ENCODE data around the gene BCOR.

The BCOR gene

DNA sequence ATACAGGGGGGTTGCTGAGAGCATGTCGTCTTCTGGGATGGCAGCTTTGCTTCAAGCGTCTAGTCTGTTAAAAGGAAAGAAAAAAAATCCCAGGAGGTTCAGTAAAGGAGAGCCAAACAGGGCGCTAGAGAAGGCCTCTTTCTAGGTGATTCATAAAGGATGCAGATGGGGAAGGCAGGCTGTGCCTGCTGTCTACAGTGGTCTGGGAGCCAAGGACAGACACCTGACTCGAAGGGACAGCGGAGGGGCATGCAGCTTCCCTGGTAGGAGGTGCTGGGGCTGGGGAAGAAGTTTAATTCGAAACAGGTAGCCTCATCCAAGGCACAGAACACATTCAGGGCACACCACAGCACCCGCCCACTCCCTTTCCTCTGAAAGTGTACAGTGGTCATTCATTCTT lies 19.9 kb downstream of the BCOR start:
- Histone ChIP-seq H3K4me1 (ENCODE audit: insufficient read depth, low read length) (peaks cover 36% of the 10 kb centered on the region), H3K36me3 (ENCODE audit: insufficient read depth, low read length) (peaks cover 6% of the 10 kb centered on the region), H3K9me3 (ENCODE audit: control insufficient read depth, insufficient read depth, low read length) (no peaks in the 10 kb centered on the region), H3K9ac (ENCODE audit: low read depth, low read length) (no peak overlapping the region)

DNA sequence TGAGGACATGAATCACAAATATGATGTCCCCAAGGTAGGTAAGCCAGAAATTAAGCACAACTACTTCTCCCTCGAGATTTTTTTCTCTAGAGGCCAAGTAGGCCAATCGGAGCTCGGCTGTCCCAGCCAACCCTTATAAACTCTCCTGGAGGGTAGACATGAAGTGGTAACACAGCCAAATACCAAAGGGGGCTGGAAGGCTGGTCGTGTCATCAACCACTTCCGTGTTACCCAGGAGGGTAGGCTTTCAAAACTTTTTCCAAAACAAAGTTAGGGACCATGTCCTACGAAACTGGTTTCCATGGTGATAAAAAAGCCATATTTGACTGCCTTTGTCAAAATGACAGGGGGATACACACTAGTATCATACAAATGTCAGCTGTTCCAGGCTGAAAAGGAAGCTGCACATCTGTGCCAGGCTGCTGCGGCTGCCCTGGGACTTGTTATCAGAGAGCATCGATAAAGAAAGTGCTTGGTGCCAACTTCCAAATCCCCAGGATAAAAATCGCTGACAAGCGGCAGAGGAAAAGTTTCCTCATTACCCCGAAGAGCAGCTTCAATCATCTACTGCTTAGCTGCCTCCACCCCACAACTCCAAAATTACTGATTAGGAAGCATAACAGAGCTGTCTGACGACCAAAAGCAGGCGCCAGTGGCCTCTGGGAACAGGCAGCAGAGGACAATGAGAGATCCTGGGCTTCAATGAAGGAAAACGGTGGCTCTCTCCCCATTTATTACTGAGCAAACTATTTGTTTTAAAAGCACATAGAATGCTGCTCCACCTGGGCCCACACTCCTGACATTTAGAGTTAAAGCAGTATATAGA lies 20.8 kb downstream of the BCOR start:
- peaks cover 6% of the 10 kb centered on the region for H3K36me3 ChIP-seq (ENCODE audit: insufficient read depth, low read length)
- H3K9me3 ChIP-seq (ENCODE audit: control insufficient read depth, insufficient read depth, low read length), result no peaks in the 10 kb centered on the region
- peaks cover 29% of the 10 kb centered on the region for H3K4me1 ChIP-seq (ENCODE audit: insufficient read depth, low read length)
- no peak overlapping the region for H3K9ac ChIP-seq (ENCODE audit: low read depth, low read length)

DNA sequence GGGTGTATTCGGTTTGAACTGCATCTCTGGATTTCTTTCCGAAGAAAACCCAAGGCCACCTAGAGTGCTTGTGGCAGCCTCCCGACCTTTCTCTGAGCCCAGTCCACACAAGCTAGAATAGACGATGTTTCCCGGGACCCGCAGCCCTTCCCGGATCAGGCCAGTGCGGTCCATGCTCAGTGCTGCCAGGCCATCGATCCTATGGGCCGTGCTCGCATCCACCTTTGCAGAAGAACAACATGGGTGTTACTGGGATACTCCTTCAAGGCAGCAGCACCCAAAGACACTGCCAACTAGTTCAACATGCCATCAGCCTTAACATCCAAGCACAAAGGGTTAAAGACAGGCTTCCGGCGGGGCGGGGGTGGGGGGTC lies 22.8 kb downstream of the BCOR start:
- H3K36me3 ChIP-seq (ENCODE audit: insufficient read depth, low read length), result peaks cover 10% of the 10 kb centered on the region

DNA sequence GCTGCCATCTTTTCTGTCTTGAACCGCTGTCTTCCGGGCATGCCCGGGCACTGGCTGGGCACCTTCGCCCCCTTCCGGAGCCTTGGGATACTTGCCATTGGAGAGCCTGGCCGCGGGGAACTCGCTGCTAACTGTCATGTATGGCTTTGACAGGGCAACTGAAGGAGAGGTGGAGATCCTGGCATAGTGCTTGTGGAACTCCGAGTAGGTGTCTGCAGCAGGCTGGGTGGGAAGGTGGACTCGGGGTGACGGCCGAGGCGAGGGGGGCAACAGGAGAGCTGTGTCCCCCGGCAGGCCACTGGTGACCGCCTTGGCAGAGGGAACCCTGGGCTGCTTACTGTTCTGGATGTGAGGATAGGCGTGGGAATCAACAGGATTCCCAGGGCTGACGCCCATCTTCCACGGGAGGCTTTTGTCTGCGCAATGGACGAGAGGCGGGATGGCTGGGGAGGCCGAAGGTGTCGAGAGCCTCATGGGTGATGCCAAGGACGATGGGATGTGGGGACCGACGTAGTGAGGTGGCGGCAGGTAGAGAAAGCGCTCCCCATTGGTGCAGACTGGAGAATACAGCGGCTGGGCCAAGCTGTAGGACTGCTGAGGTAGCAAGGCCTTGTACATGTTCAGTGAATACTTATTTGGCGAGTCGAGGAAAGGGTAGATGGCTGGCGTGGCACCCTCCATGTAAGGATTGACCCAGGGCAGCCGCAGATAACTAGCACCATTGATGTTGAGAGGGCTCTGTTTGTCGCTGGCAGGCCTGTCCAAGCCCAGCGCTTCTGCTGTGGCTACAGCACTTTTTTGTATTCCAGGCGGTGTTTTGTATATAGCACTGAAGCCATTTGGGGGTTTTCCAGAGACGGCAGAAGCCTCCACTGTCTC lies 23.4 kb downstream of the BCOR start:
- Histone ChIP-seq H3K36me3 (ENCODE audit: insufficient read depth, low read length) (peaks cover 13% of the 10 kb centered on the region), H3K4me1 (ENCODE audit: insufficient read depth, low read length) (peaks cover 15% of the 10 kb centered on the region), H3K9ac (ENCODE audit: low read depth, low read length) (no peak overlapping the region), H3K9me3 (ENCODE audit: control insufficient read depth, insufficient read depth, low read length) (no peaks in the 10 kb centered on the region)

More for the DNA sequence above, 22.8 kb downstream of the BCOR start:
- Histone ChIP-seq H3K4me1 (ENCODE audit: insufficient read depth, low read length) (peaks cover 17% of the 10 kb centered on the region), H3K9me3 (ENCODE audit: control insufficient read depth, insufficient read depth, low read length) (no peaks in the 10 kb centered on the region), H3K9ac (ENCODE audit: low read depth, low read length) (no peak overlapping the region)

DNA sequence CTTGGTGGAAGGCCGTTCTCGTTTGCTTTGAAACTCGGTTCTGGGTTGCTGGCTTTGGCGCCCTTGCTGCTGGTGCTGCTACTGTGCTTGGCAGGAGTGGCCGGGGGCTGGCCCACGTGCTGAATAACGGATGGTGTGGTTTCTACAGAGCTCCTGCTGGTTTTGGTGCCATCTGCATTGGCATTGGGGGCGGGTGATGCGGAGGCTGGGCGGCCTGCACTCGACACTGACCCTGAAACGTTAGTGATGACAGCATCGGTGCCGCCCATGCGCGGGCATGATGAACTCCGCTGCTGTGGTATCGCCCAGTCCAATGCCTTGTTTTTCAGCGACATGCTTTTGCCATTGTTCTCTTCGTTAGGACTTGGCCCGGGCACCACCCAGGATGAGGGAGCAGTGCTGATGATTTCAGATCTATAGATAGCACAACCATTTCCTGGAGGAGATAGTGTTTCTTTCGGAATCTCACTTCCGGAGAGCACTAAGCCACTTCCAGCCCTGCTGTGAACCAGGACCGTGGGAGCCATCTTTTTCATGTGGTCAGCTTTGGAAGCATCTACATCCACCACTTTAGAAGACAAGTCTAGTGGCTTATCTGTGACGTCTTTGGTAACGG lies 24.2 kb downstream of the BCOR start:
- Histone ChIP-seq H3K9me3 (ENCODE audit: control insufficient read depth, insufficient read depth, low read length) (no peaks in the 10 kb centered on the region), H3K9ac (ENCODE audit: low read depth, low read length) (no peak overlapping the region), H3K36me3 (ENCODE audit: insufficient read depth, low read length) (peaks cover 13% of the 10 kb centered on the region), H3K4me1 (ENCODE audit: insufficient read depth, low read length) (peaks cover 10% of the 10 kb centered on the region)

DNA sequence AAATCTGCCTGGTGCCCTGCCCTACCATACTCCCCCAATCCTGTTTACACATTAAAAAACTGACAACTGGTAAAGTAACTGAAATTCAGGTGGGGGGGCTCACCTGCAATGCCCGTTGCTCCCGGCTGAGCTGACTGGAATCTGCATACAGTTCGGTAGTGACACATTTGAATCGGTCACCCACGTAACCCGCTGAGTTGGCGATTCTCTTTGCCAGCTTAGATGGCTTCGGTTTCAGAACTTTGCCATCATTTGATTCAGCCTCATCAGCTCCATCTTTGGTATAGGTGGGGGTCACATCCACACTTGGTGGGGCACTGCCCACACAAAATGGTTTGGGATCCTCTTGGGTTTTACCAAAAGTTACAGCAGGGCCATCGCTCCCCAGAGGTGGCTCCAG lies 25.5 kb downstream of the BCOR start:
- H3K9me3 ChIP-seq (ENCODE audit: control insufficient read depth, insufficient read depth, low read length), result no peaks in the 10 kb centered on the region
- peaks cover 13% of the 10 kb centered on the region for H3K36me3 ChIP-seq (ENCODE audit: insufficient read depth, low read length)
- H3K4me1 ChIP-seq (ENCODE audit: insufficient read depth, low read length), result peaks cover 3% of the 10 kb centered on the region
- H3K9ac ChIP-seq (ENCODE audit: low read depth, low read length), result no peak overlapping the region

DNA sequence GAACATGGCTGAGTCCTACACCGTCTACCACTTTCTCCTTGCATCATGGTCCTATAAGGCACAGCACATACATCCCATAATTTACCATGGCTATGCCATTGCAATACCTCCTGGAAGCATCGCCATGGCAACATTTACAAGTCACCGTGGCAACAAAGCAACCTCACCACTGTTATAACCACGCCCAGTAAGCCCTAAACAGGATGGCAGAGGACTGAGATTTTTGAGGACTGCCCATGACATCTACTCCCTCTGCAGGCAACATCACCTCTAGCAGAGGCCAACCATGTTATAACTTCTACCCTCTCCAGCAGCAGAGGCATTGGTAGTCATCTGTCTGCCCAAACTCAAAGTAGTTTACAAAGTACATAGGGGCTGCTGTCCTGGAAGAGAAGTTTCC lies 29.7 kb downstream of the BCOR start:
- Histone ChIP-seq H3K36me3 (ENCODE audit: insufficient read depth, low read length) (peaks cover 7% of the 10 kb centered on the region), H3K9ac (ENCODE audit: low read depth, low read length) (no peak overlapping the region), H3K9me3 (ENCODE audit: control insufficient read depth, insufficient read depth, low read length) (no peaks in the 10 kb centered on the region), H3K4me1 (ENCODE audit: insufficient read depth, low read length) (peaks cover 14% of the 10 kb centered on the region)

DNA sequence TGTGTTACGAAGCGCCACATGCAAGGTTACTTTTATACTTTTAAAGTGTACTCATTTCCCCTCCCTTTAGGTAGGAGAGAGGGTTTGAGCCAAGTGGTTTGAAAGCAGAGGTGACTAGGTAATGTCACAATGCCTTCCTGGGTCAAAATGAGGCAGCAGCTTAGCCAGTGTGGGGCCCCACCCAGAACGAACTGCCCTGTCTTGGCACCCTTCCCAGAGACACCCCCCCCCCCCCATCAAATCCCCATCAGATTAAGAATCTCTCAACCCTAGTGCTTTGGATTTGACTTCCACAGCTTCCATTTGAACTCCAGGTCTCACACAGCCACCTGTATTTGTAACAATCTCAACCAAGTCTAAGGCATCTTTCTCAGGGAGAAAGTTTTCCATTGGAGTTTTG lies 31.1 kb downstream of the BCOR start:
- Histone ChIP-seq H3K9me3 (ENCODE audit: control insufficient read depth, insufficient read depth, low read length) (no peaks in the 10 kb centered on the region), H3K4me1 (ENCODE audit: insufficient read depth, low read length) (peaks cover 22% of the 10 kb centered on the region), H3K9ac (ENCODE audit: low read depth, low read length) (no peak overlapping the region), H3K36me3 (ENCODE audit: insufficient read depth, low read length) (peaks cover 7% of the 10 kb centered on the region)

DNA sequence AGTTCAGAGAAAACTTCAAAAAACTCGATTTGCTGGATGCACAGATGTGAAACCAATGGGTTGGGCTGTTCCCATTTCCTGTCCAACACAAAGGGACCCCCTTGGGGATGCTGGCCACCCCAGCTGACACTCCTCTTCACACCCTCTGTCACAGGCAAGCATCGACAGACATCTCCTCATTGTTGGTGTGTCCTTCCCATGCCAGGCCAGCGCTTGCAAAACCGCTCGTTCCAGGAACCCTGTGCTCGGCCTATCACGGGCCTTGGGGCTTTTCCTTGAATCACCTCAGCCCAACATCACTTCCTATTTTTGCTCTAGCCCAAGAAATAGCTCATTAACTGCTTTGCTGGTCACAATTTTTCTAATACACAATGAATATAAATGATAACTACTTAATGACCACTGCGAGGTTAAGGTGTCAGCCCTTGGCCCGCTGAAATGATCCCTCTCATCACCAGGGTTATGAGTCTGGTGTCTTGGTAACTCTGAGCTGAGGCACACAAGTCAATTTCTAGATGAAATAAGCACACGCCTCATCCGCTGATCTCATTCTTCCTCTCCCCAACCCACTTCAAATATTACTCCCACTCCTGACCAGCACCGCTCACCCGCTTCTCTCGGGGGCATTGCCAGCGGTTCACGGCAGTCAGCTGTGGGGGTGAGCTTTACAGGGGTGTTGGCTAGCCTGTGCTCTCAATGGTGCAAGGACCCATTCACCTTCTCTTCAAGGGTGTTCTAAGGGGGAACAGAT lies 32.3 kb downstream of the BCOR start:
- Histone ChIP-seq H3K36me3 (ENCODE audit: insufficient read depth, low read length) (peaks cover 4% of the 10 kb centered on the region), H3K9me3 (ENCODE audit: control insufficient read depth, insufficient read depth, low read length) (no peaks in the 10 kb centered on the region)

DNA sequence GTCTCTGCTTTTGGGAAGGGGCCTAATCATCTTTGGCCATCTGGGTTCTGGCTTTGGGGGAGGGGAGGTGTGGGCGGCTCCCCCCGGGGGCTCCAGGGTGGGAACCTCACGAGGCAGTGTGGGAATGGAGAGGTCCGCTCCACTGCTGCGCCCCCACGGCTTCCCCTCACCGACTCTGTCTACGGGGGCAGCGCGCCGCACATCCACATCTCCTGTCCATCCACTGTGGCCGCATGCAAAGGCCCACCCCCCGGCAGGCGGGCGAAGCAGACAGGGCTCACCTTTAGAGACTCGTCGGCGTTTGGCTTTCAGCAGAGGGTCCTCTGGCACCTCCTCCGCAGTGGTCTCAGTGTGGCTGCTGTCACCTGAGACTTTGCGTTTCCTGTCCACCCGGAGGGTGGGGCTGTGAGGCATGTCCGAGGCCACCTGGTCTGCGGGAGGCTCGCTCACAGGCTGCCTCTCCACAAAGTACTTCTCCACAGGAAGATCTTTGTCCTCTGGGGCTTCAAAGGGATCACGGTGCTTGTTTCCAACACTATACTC lies 33.6 kb downstream of the BCOR start:
- Histone ChIP-seq H3K9me3 (ENCODE audit: control insufficient read depth, insufficient read depth, low read length) (no peaks in the 10 kb centered on the region), H3K4me1 (ENCODE audit: insufficient read depth, low read length) (peaks cover 29% of the 10 kb centered on the region), H3K36me3 (ENCODE audit: insufficient read depth, low read length) (no peaks in the 10 kb centered on the region; the same call in 1 of the 2 replicates), H3K9ac (ENCODE audit: low read depth, low read length) (no peak overlapping the region)

More for the DNA sequence above, 32.3 kb downstream of the BCOR start:
- H3K4me1 ChIP-seq (ENCODE audit: insufficient read depth, low read length), result peaks cover 29% of the 10 kb centered on the region
- no peak overlapping the region for H3K9ac ChIP-seq (ENCODE audit: low read depth, low read length)

DNA sequence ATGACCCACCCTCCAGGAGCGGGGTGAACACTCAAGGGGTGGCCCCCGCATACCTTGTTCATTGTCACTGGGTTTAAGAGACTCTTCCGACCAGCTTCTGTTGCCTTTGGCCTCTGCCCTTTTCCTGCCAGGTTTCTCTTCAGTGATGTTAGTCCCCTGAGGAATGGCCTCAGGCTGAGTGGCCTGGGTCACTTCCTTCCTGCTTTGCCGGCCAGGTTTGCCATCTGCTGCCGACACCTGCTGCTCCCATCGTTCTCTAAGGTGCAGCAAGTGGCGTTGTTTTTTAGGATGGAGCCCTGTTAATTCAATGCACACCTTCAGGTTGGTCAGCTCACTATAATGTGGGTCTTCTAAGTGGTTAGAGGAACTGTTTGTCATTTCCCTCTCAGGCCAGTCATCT lies 34.2 kb downstream of the BCOR start:
- Histone ChIP-seq H3K9me3 (ENCODE audit: control insufficient read depth, insufficient read depth, low read length) (no peaks in the 10 kb centered on the region), H3K9ac (ENCODE audit: low read depth, low read length) (peak overlapping the region; percentile 22; the same call in 1 of the 2 replicates), H3K36me3 (ENCODE audit: insufficient read depth, low read length) (no peaks in the 10 kb centered on the region; the same call in 1 of the 2 replicates), H3K4me1 (ENCODE audit: insufficient read depth, low read length) (peaks cover 29% of the 10 kb centered on the region)

DNA sequence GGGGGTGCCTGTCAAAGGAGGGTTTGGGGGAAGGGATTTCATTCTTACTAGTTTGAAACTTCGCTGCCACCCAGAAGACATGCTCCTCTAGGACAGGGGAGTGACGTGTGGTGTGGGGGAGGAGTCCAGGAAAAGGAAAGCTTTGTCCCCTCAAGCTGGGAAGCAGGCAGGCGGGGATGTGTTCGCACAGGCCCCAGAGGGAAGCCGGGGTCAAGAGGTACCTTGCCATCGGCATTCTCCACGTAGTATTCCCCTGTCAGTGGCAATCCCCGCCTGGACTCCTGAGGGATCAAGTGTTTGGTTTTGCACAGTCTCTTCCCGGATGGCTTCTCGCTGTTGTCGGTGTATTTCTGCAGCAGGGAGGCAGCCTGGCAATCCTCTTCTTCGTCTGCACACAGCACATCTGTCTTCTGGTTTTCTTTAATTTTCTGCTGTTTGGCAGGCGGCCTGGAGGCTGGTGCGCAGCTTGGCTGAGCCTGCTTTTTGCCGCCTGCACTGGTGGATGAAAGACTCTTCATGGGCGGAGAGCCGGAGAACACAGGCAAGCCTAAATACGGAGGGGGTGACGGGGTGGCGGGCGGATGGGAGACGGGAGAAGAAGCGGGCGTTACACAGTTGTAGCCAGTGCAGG lies 35.1 kb downstream of the BCOR start:
- Histone ChIP-seq H3K9ac (ENCODE audit: low read depth, low read length) (peak overlapping the region; percentile 22), H3K4me1 (ENCODE audit: insufficient read depth, low read length) (peaks cover 34% of the 10 kb centered on the region), H3K9me3 (ENCODE audit: control insufficient read depth, insufficient read depth, low read length) (no peaks in the 10 kb centered on the region), H3K36me3 (ENCODE audit: insufficient read depth, low read length) (peaks cover 4% of the 10 kb centered on the region; the same call in 1 of the 2 replicates)

DNA sequence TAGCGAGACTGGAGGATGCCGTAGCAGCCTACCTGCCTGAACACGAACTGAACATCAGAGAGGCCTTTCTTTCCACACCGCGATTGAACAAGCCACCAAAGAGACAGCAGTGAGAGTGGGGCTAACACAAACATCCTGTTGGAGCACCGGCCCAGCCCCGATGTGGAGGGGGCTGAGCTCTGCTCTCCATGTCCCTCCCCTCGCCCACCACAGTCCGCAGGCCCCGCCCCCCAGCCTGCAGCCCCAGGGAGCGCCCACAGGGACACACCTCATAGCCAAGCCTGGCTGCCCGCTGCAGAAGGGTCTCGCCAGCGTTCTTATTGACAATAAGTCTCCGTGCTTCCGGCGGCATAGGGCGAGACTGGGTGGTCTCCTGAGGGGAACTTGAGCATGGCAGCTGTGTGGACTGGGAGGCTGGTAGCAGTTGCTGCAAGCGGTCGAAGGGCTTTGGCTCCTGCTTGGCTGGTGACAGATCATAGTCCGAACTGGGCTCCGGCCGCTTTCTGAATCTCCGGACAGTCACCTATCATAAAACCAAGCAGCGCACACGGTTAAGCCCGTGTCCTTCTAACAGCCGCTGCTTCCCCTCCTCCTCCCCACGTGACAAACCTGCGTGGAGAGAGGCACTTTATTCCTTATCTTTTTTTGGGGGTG lies 35.8 kb downstream of the BCOR start:
- Histone ChIP-seq H3K9me3 (ENCODE audit: control insufficient read depth, insufficient read depth, low read length) (no peaks in the 10 kb centered on the region), H3K9ac (ENCODE audit: low read depth, low read length) (peak overlapping the region; percentile 12; the same call in 1 of the 2 replicates), H3K36me3 (ENCODE audit: insufficient read depth, low read length) (peaks cover 5% of the 10 kb centered on the region; the same call in 1 of the 2 replicates), H3K4me1 (ENCODE audit: insufficient read depth, low read length) (peaks cover 34% of the 10 kb centered on the region)

Measured in ES-I3 (cell line).